IMR-90 (cell line): Measurements from ENCODE around the gene RUNX1. TPM values are rescaled to one million over a fixed set of nuclear protein-coding genes. Genes with fewer than 3 reads are reported as not detected.
A peak's percentile ranks its signal among the peaks of the same experiment; 100 is the strongest.

Experiments used
- ATAC-seq: fragments of 200-7000 bp; cut with Tn5 transposase; 2 replicates; pipeline ENCODE4 v1.9.1; 2020; ENCODE audit warnings: low read depth, mild to moderate bottlenecking, moderate library complexity
- BruUV-seq: library from RNA; stranded (reverse); fragments of 400-500 nt; replicated peaks from 2 replicates; lab custom pipeline; 2021; lab: Mats Ljungman, UMichigan
- CTCF ChIA-PET: fragments of 300-600 bp; formaldehyde crosslinking; extraction: SDS; loops from one replicate; lab custom pipeline; 2021; ENCODE audit warnings: antibody characterized with exemption; lab: Yijun Ruan, JAX
- POLR2A ChIA-PET: fragments of 300-600 bp; sonication (Branson Sonifier 250); formaldehyde crosslinking; loops from one replicate; lab custom pipeline; 2022; ENCODE audit warnings: antibody characterized with exemption; ENCODE audit not compliant: unreplicated experiment; lab: Charles Lee
- DNase-seq: peaks from one replicate; pipeline ENCODE4 v3.0.0; 2013
- H2AFZ ChIP-seq: replicated peaks from 2 replicates; pipeline ENCODE3; 2013; ENCODE audit warnings: low read length, mild to moderate bottlenecking; ENCODE audit not compliant: poor library complexity
- H2AK5ac ChIP-seq: 2 replicates; pipeline ENCODE4 v1.6.1; 2013; ENCODE audit warnings: low read depth, low read length, inconsistent platforms
- H2AK9ac ChIP-seq: replicated peaks from 2 replicates; pipeline ENCODE3; 2013; ENCODE audit warnings: mild to moderate bottlenecking, low read depth, low read length, moderate library complexity; ENCODE audit not compliant: poor library complexity
- H2BK120ac ChIP-seq: 2 replicates; pipeline ENCODE4 v1.6.1; 2013; ENCODE audit warnings: low read depth, low read length, inconsistent platforms
- H2BK15ac ChIP-seq: 3 replicates; pipeline ENCODE4 v1.6.1; 2013; ENCODE audit warnings: low read depth, low read length, inconsistent platforms
- H2BK20ac ChIP-seq: 2 replicates; pipeline ENCODE4 v1.6.1; 2013; ENCODE audit warnings: low read depth, mild to moderate bottlenecking, inconsistent platforms, low read length, moderate library complexity
- H2BK5ac ChIP-seq: 2 replicates; pipeline ENCODE4 v1.6.1; 2013; ENCODE audit warnings: mild to moderate bottlenecking, low read depth, low read length, inconsistent platforms; ENCODE audit not compliant: poor library complexity, severe bottlenecking
- H3K14ac ChIP-seq: replicated peaks from 2 replicates; pipeline ENCODE4 v1.6.1; 2013; ENCODE audit warnings: low read depth, low read length, inconsistent platforms
- H3K18ac ChIP-seq: 2 replicates; pipeline ENCODE4 v1.6.1; 2013; ENCODE audit warnings: low read depth, low read length, control low read depth
- H3K23ac ChIP-seq: 2 replicates; pipeline ENCODE4 v1.6.1; 2013; ENCODE audit warnings: low read depth, low read length, inconsistent platforms
- H3K27ac ChIP-seq: 2 replicates; pipeline ENCODE4 v1.5.1; 2013; ENCODE audit warnings: mild to moderate bottlenecking, control low read depth, low read length; ENCODE audit not compliant: insufficient read depth
- H3K27me3 ChIP-seq: 2 replicates; pipeline ENCODE4 v1.6.1; 2013; ENCODE audit warnings: low read length; ENCODE audit not compliant: control insufficient read depth, insufficient read depth
- H3K36me3 ChIP-seq: 2 replicates; pipeline ENCODE4 v1.6.1; 2013; ENCODE audit warnings: low read length, mixed read lengths; ENCODE audit not compliant: control insufficient read depth, insufficient read depth
- H3K4ac ChIP-seq: 2 replicates; pipeline ENCODE4 v1.6.1; 2013; ENCODE audit warnings: low read depth, low read length, inconsistent platforms
- H3K4me1 ChIP-seq: 2 replicates; pipeline ENCODE4 v1.6.1; 2013; ENCODE audit warnings: low read length, mixed read lengths; ENCODE audit not compliant: control insufficient read depth, insufficient read depth
- H3K4me2 ChIP-seq: 2 replicates; pipeline ENCODE4 v1.6.1; 2013; ENCODE audit warnings: low read depth, mild to moderate bottlenecking, control low read depth, low read length, moderate library complexity
- H3K4me3 ChIP-seq: 2 replicates; pipeline ENCODE4 v1.5.1; 2013; ENCODE audit warnings: low read depth, mild to moderate bottlenecking, control low read depth, low read length, moderate library complexity; ENCODE audit not compliant: insufficient read depth
- H3K56ac ChIP-seq: 2 replicates; pipeline ENCODE4 v1.6.1; 2013; ENCODE audit warnings: low read length, inconsistent platforms; ENCODE audit not compliant: insufficient read depth; ENCODE audit errors: extremely low read depth
- H3K79me1 ChIP-seq, 2 experiments: 2 replicates each; pipeline ENCODE4 v1.6.1; 2013; ENCODE audit warnings: low read length in 2 of 2, inconsistent platforms in 1 of 2, low read depth in 1 of 2
- H3K9ac ChIP-seq: 2 replicates; pipeline ENCODE4 v1.6.1; 2013; ENCODE audit warnings: low read depth, low read length, control low read depth
- H3K9me1 ChIP-seq: 2 replicates; pipeline ENCODE4 v1.6.1; 2013; ENCODE audit warnings: low read length, inconsistent platforms; ENCODE audit not compliant: insufficient read depth
- H3K9me3 ChIP-seq: 2 replicates; pipeline ENCODE4 v1.6.1; 2013; ENCODE audit warnings: low read length; ENCODE audit not compliant: control insufficient read depth, insufficient read depth
- H4K20me1 ChIP-seq: 2 replicates; pipeline ENCODE4 v1.6.1; 2013; ENCODE audit warnings: low read length, inconsistent platforms; ENCODE audit not compliant: insufficient read depth
- H4K5ac ChIP-seq: 2 replicates; pipeline ENCODE4 v1.6.1; 2013; ENCODE audit warnings: mild to moderate bottlenecking, low read depth, low read length, control low read depth
- H4K8ac ChIP-seq, 2 experiments: 2 replicates each; pipeline ENCODE4 v1.6.1; 2013; ENCODE audit warnings: low read depth in 2 of 2, low read length in 2 of 2, control low read depth in 1 of 2, inconsistent platforms in 1 of 2
- H4K91ac ChIP-seq: 2 replicates; pipeline ENCODE4 v1.6.1; 2013; ENCODE audit warnings: low read depth, low read length, inconsistent platforms; ENCODE audit not compliant: insufficient read depth
- BHLHE40 ChIP-seq: fragments of 150-350 bp; IDR thresholded peaks from 2 replicates; pipeline ENCODE4 v1.6.1; 2016; ENCODE audit warnings: mild to moderate bottlenecking, low read depth, low read length
- FOS ChIP-seq: fragments of 150-350 bp; IDR thresholded peaks from 2 replicates; pipeline ENCODE4 v1.6.1; 2016; ENCODE audit warnings: low read depth, low read length
- WGBS, 2 experiments: methylation state at CpG; one replicate each; pipeline versions ENCODE4 v1.1.5 to v1.1.7; 2013; ENCODE audit warnings: missing lambda C conversion rate in 2 of 2; ENCODE audit not compliant: insufficient read length in 1 of 2; ENCODE audit errors: extremely low coverage in 2 of 2; 5-methylcytosine and 5-hydroxymethylcytosine counted together
- dilution Hi-C: fragments of 300-500 bp; cut with HindIII; formaldehyde crosslinking; loops from one replicate; pipeline ENCODE4 v1.14.3; 2018; ENCODE audit warnings: low sequenced_read_pairs; ENCODE audit not compliant: unreplicated experiment
- in situ Hi-C: fragments of 300-500 bp; cut with MboI; formaldehyde crosslinking; loops from 3 replicates; pipeline ENCODE4 v1.14.3; 2019; ENCODE audit warnings: low sequenced_read_pairs, inconsistent platforms, mixed read lengths
- intact Hi-C: fragments of 100-400 bp; cut with micrococcal nuclease; formaldehyde crosslinking; loops from 2 replicates; pipeline ENCODE4 v1.10.0; 2022
- polyA plus RNA-seq, 3 experiments: library from polyadenylated mRNA; depleted of rRNA; stranded (reverse); fragments of >200 nt; gene quantifications; 2 replicates each; pipeline ENCODE4 v1.2.3, GENCODE V29; 2012; ENCODE audit warnings: low replicate concordance in 1 of 3
- total RNA-seq: library from RNA; depleted of rRNA; stranded (reverse); fragments of >200 nt; gene quantifications from 2 replicates; pipeline ENCODE4 v1.2.3, GENCODE V29; 2012
- TF ChIP-seq, protein P1 (sequence below): fragments of 150-350 bp; IDR thresholded peaks from 2 replicates; pipeline ENCODE4 v1.6.1; 2016; ENCODE audit warnings: low read depth, mild to moderate bottlenecking, low read length, moderate library complexity, borderline replicate concordance

The RUNX1 gene
- total and polyA plus RNA-seq, 2 of the 4 experiments (the other 2 are of a cell fraction): 34.5 to 56.5 TPM

DNA sequence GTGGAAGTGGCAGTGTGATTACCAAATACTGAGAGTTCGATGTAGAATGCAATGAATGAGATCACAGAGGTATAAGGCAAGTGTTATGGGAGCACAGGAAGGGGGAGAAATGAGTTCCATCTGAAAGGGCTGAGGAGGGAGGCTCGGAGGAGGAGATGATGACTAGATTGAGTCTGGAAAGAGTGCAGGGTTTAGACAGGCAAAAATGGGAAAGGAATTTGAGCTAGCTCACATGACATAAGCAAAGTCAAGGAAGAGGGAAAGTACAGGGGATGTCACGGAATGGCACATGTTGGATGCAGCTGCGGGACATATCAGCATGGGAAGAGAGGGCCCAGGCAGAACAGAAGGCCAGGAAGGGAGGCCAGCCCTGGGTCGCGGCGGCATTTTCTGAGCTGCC is 132.7 kb downstream of the RUNX1 start:
- TF ChIP-seq, protein P1, sequence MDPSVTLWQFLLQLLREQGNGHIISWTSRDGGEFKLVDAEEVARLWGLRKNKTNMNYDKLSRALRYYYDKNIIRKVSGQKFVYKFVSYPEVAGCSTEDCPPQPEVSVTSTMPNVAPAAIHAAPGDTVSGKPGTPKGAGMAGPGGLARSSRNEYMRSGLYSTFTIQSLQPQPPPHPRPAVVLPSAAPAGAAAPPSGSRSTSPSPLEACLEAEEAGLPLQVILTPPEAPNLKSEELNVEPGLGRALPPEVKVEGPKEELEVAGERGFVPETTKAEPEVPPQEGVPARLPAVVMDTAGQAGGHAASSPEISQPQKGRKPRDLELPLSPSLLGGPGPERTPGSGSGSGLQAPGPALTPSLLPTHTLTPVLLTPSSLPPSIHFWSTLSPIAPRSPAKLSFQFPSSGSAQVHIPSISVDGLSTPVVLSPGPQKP: no peak
- TF ChIP-seq BHLHE40 (peak; percentile 22; the same call in 1 of the 2 replicates), FOS (no peak)
- peak; percentile 70 for ATAC-seq

More for the DNA sequence above, 132.7 kb downstream of the RUNX1 start:
- CTCF ChIA-PET: no interaction called here
- WGBS, 2 experiments: 57% methylated on average over 2 of the region's 7 CpGs; no CpG with 5 or more reads in 1 of the 2 experiments
- no TSS peak for BruUV-seq
- Histone ChIP-seq H3K14ac (peak overlapping the region; percentile 66), H3K23ac (peak overlapping the region; percentile 76), H4K20me1 (no peaks in the 10 kb centered on the region), H3K36me3 (no peaks in the 10 kb centered on the region), H4K91ac (peak overlapping the region; percentile 96), H2AK9ac (peak overlapping the region; percentile 60), H2BK5ac (peak overlapping the region; percentile 95), H3K27me3 (no peaks in the 10 kb centered on the region), H3K56ac (peak overlapping the region; percentile 77; the same call in 1 of the 2 replicates), H2AFZ (peak overlapping the region; percentile 24), H2BK120ac (peak overlapping the region; percentile 100), H2BK20ac (peak overlapping the region; percentile 90), H3K4me1 (peaks cover 20% of the 10 kb centered on the region), H3K27ac (peak overlapping the region; percentile 77; the same call in 1 of the 2 replicates), H2BK15ac (peak overlapping the region; percentile 95), H4K8ac (peak overlapping the region; percentile 54 to 95), H3K4ac (peak overlapping the region; percentile 96), H3K18ac (peak overlapping the region; percentile 86), H3K9me1 (peaks cover 23% of the 10 kb centered on the region), H3K9me3 (no peaks in the 10 kb centered on the region), H3K9ac (no peak overlapping the region), H2AK5ac (peak overlapping the region; percentile 92), H4K5ac (peak overlapping the region; percentile 66), H3K4me3 (no peak overlapping the region), H3K79me1 (peaks cover 0 to 16% of the 10 kb centered on the region in 2 experiments; a peak in 2 of 4 replicates), H3K4me2 (peak overlapping the region; percentile 35; the same call in 1 of the 2 replicates)
- dilution Hi-C loops (no loop called here), intact Hi-C loops (loop anchor here (5.0 kb wide), 1 partner anchor 66 kb away; no protein-coding TSS in a partner anchor), in situ Hi-C loops (loop anchor here (10.0 kb wide), 1 partner anchor 128 kb away; the partner anchor contains the start of gene RUNX1)
- DNase-seq: peak; percentile 86
- POLR2A ChIA-PET: interaction anchor here (0.5 kb wide), 1 partner anchor 17 kb away, joined by 3 read pairs; no protein-coding TSS in a partner anchor
